H9 (cell line): ENCODE results near the gene SYCE3. TPM values are rescaled to one million over a fixed set of nuclear protein-coding genes. Genes with fewer than 3 reads are reported as not detected.

Experiments used
- DNase-seq: peaks from one replicate; pipeline ENCODE4 v3.0.0-alpha.2; 2017
- H2AFZ ChIP-seq: one replicate; pipeline ENCODE4 v1.6.1; 2013; ENCODE audit warnings: mild to moderate bottlenecking, low read length, control low read depth, moderate library complexity
- H2AK5ac ChIP-seq: 2 replicates; pipeline ENCODE4 v1.6.1; 2013; ENCODE audit warnings: low read length, control low read depth, mixed read lengths; ENCODE audit not compliant: insufficient read length
- H2BK120ac ChIP-seq: one replicate; pipeline ENCODE4 v1.6.1; 2013; ENCODE audit warnings: low read depth, mild to moderate bottlenecking, low read length, control low read depth, inconsistent platforms; ENCODE audit not compliant: poor library complexity, severe bottlenecking
- H2BK12ac ChIP-seq: 2 replicates; pipeline ENCODE4 v1.6.1; 2013; ENCODE audit warnings: low read length, control low read depth, mixed read lengths, low read depth; ENCODE audit not compliant: insufficient read length
- H2BK15ac ChIP-seq: 2 replicates; pipeline ENCODE4 v1.6.1; 2013; ENCODE audit warnings: low read depth, low read length, control low read depth
- H2BK20ac ChIP-seq: one replicate; pipeline ENCODE4 v1.6.1; 2013; ENCODE audit warnings: low read depth, mild to moderate bottlenecking, low read length, control low read depth, inconsistent platforms; ENCODE audit not compliant: poor library complexity, severe bottlenecking
- H2BK5ac ChIP-seq: 2 replicates; pipeline ENCODE4 v1.6.1; 2013; ENCODE audit warnings: low read length, control low read depth, mixed read lengths; ENCODE audit not compliant: insufficient read length
- H3K14ac ChIP-seq: 2 replicates; pipeline ENCODE4 v1.6.1; 2013; ENCODE audit warnings: low read length, control low read depth; ENCODE audit not compliant: insufficient read depth
- H3K18ac ChIP-seq: 2 replicates; pipeline ENCODE4 v1.6.1; 2013; ENCODE audit warnings: low read depth, mild to moderate bottlenecking, mixed read lengths, low read length, control low read depth; ENCODE audit not compliant: insufficient read length
- H3K23ac ChIP-seq: 2 replicates; pipeline ENCODE4 v1.6.1; 2013; ENCODE audit warnings: low read length, control low read depth, mixed read lengths, low read depth; ENCODE audit not compliant: insufficient read length
- H3K23me2 ChIP-seq: 2 replicates; pipeline ENCODE4 v1.6.1; 2013; ENCODE audit warnings: low read depth, mild to moderate bottlenecking, mixed read lengths, low read length, control low read depth; ENCODE audit not compliant: insufficient read length, poor library complexity, severe bottlenecking
- H3K27ac ChIP-seq: 2 replicates; pipeline ENCODE4 v1.5.1; 2013; ENCODE audit warnings: low read length, control low read depth, mixed read lengths, low read depth; ENCODE audit not compliant: insufficient read length
- H3K27me3 ChIP-seq: 2 replicates; pipeline ENCODE4 v1.6.1; 2013; ENCODE audit warnings: low read length, control low read depth, inconsistent platforms; ENCODE audit not compliant: insufficient read depth
- H3K4ac ChIP-seq: 2 replicates; pipeline ENCODE4 v1.6.1; 2013; ENCODE audit warnings: low read depth, mild to moderate bottlenecking, control low read depth, inconsistent platforms, low read length, moderate library complexity
- H3K4me1 ChIP-seq: 2 replicates; pipeline ENCODE4 v1.6.1; 2013; ENCODE audit warnings: low read length, control low read depth, inconsistent platforms; ENCODE audit not compliant: insufficient read depth
- H3K4me2 ChIP-seq: 2 replicates; pipeline ENCODE4 v1.6.1; 2013; ENCODE audit warnings: low read length, control low read depth, mixed read lengths; ENCODE audit not compliant: insufficient read length, insufficient read depth
- H3K56ac ChIP-seq: 2 replicates; pipeline ENCODE4 v1.6.1; 2013; ENCODE audit warnings: low read depth, mild to moderate bottlenecking, mixed read lengths, low read length, control low read depth; ENCODE audit not compliant: insufficient read length
- H3K79me1 ChIP-seq: 2 replicates; pipeline ENCODE4 v1.6.1; 2013; ENCODE audit warnings: low read depth, mild to moderate bottlenecking, moderate library complexity, low read length, control low read depth, inconsistent platforms; ENCODE audit not compliant: insufficient read depth, poor library complexity, severe bottlenecking
- H3K79me2 ChIP-seq: 2 replicates; pipeline ENCODE4 v1.6.1; 2013; ENCODE audit warnings: low read length, control low read depth, inconsistent platforms; ENCODE audit not compliant: insufficient read depth
- H3K9ac ChIP-seq: 2 replicates; pipeline ENCODE4 v1.6.1; 2013; ENCODE audit warnings: low read length, control low read depth, mixed read lengths; ENCODE audit not compliant: insufficient read length; ENCODE audit errors: extremely low read depth
- H3K9me3 ChIP-seq: one replicate; pipeline ENCODE4 v1.6.1; 2013; ENCODE audit warnings: low read depth, low read length, inconsistent platforms; ENCODE audit not compliant: control insufficient read depth
- H3T11ph ChIP-seq: one replicate; pipeline ENCODE4 v1.6.1; 2013; ENCODE audit warnings: mild to moderate bottlenecking, low read length, control low read depth, inconsistent platforms
- H4K20me1 ChIP-seq: one replicate; pipeline ENCODE4 v1.6.1; 2013; ENCODE audit not compliant: control insufficient read depth, insufficient read length, insufficient read depth
- H4K5ac ChIP-seq: 2 replicates; pipeline ENCODE4 v1.6.1; 2013; ENCODE audit warnings: low read depth, mild to moderate bottlenecking, mixed read lengths, low read length, control low read depth; ENCODE audit not compliant: insufficient read length
- H4K8ac ChIP-seq: replicated peaks from 2 replicates; pipeline ENCODE4 v1.6.1; 2013; ENCODE audit warnings: low read length, control low read depth, mixed read lengths, low read depth; ENCODE audit not compliant: insufficient read length
- H4K91ac ChIP-seq: 2 replicates; pipeline ENCODE4 v1.6.1; 2013; ENCODE audit warnings: low read depth, mild to moderate bottlenecking, moderate library complexity, mixed read lengths, low read length, control low read depth; ENCODE audit not compliant: insufficient read length
- H3K27ac Mint-ChIP-seq, 3 experiments: 2 replicates in 2 of 3; 3 replicates in 1 of 3; pipeline ENCODE4 v1.8.0; 2020 to 2021; ENCODE audit warnings: mixed read lengths in 3 of 3, mild to moderate bottlenecking in 1 of 3, moderate library complexity in 1 of 3
- H3K27me3 Mint-ChIP-seq: 2 replicates; pipeline ENCODE4 v1.8.0; 2021; ENCODE audit warnings: low read depth, mild to moderate bottlenecking, moderate library complexity, mixed read lengths
- H3K36me3 Mint-ChIP-seq, 3 experiments: 2 replicates in 2 of 3; 3 replicates in 1 of 3; pipeline ENCODE4 v1.8.0; 2020 to 2021; ENCODE audit warnings: low read depth in 3 of 3, mixed read lengths in 3 of 3; ENCODE audit not compliant: insufficient read depth in 1 of 3
- H3K4me1 Mint-ChIP-seq, 2 experiments: 2 replicates each; pipeline ENCODE4 v1.8.0; 2020; ENCODE audit warnings: mixed read lengths in 2 of 2
- H3K4me3 Mint-ChIP-seq, 2 experiments: 2 replicates in 1 of 2; 3 replicates in 1 of 2; pipeline ENCODE4 v1.8.0; 2020 to 2021; ENCODE audit warnings: mild to moderate bottlenecking in 2 of 2, mixed read lengths in 2 of 2, moderate library complexity in 1 of 2
- H3K9me3 Mint-ChIP-seq, 2 experiments: 2 replicates in 1 of 2; 3 replicates in 1 of 2; pipeline ENCODE4 v1.8.0; 2020; ENCODE audit warnings: mild to moderate bottlenecking in 2 of 2, mixed read lengths in 2 of 2, moderate library complexity in 1 of 2
- WGBS: extraction: QIAGEN DNeasy Blood & Tissue Kit; methylation state at CpG from one replicate; pipeline ENCODE4 v1.1.7; 2013; ENCODE audit warnings: missing lambda C conversion rate, low lambda C conversion rate, mixed read lengths; ENCODE audit not compliant: insufficient read length; ENCODE audit errors: extremely low coverage; 5-methylcytosine and 5-hydroxymethylcytosine counted together
- total RNA-seq: library from RNA; stranded (reverse); gene quantifications from 2 replicates; pipeline ENCODE4 v1.2.1, GENCODE V29; 2021
- TF ChIP-seq, protein P1 (sequence below): fragments of 200-600 bp; sonication (generic); conservative IDR thresholded peaks from 3 replicates; pipeline ENCODE4 v1.8.0; 2021; ENCODE audit warnings: antibody characterized with exemption, mild to moderate bottlenecking

SYCE3 gene
- total RNA-seq, 1 experiment from 2014 or later = 0.85 TPM

DNA sequence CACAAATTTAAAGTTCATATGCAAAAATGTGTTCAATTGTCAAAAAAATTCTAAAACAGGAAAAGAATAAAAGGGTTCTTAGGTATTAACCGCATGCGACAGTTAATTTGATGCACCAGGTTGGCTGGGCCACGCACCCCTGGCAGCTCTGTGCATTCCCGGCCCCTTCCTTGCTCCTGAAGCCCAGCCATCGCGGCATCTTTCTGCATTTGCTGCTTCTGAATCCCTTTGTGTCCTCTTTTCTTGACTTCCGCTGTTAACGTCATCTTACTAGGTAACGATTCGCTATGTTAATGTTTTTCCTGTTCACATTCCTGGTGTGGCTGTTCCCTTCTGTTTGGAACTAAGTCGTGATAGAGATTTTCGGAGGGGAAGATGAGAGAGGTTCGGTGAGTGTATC, 25.0 kb downstream of the SYCE3 start:
- Histone ChIP-seq H3K27me3 (no peaks in the 10 kb centered on the region; the same call in 1 of the 2 replicates), H2BK12ac (no peak overlapping the region), H2AK5ac (no peak overlapping the region), H4K5ac (no peak overlapping the region), H3K27ac (no peak overlapping the region), H2BK15ac (no peak overlapping the region), H3K23me2 (peaks cover 2% of the 10 kb centered on the region), H3T11ph (no peak overlapping the region), H3K9me3 (no peaks in the 10 kb centered on the region), H3K9ac (no peak overlapping the region), H2BK20ac (no peak overlapping the region), H3K4me2 (no peak overlapping the region), H3K18ac (no peak overlapping the region), H3K56ac (no peak overlapping the region), H3K79me2 (no peaks in the 10 kb centered on the region), H4K20me1 (no peaks in the 10 kb centered on the region), H4K8ac (no peak overlapping the region), H2AFZ (no peak overlapping the region), H3K4ac (no peak overlapping the region), H3K79me1 (no peaks in the 10 kb centered on the region), H3K4me1 (no peaks in the 10 kb centered on the region), H2BK120ac (no peak overlapping the region), H3K23ac (no peak overlapping the region), H4K91ac (no peak overlapping the region), H2BK5ac (no peak overlapping the region), H3K14ac (no peak overlapping the region)
- Mint-ChIP-seq H3K4me3 (no peak overlapping the region; a peak in 1 of 5 replicates), H3K27me3 (peaks cover 64% of the 10 kb centered on the region), H3K9me3 (no peaks in the 10 kb centered on the region; a peak in 1 of 5 replicates), H3K36me3 (no peaks in the 10 kb centered on the region), H3K4me1 (peaks cover 6 to 9% of the 10 kb centered on the region in 2 experiments), H3K27ac (no peak overlapping the region)
- TF ChIP-seq, protein P1, sequence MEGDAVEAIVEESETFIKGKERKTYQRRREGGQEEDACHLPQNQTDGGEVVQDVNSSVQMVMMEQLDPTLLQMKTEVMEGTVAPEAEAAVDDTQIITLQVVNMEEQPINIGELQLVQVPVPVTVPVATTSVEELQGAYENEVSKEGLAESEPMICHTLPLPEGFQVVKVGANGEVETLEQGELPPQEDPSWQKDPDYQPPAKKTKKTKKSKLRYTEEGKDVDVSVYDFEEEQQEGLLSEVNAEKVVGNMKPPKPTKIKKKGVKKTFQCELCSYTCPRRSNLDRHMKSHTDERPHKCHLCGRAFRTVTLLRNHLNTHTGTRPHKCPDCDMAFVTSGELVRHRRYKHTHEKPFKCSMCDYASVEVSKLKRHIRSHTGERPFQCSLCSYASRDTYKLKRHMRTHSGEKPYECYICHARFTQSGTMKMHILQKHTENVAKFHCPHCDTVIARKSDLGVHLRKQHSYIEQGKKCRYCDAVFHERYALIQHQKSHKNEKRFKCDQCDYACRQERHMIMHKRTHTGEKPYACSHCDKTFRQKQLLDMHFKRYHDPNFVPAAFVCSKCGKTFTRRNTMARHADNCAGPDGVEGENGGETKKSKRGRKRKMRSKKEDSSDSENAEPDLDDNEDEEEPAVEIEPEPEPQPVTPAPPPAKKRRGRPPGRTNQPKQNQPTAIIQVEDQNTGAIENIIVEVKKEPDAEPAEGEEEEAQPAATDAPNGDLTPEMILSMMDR = no peak
- 100% methylated on average over 2 of the region's 13 CpGs for WGBS
- DNase-seq = no peak
